K562 (cell line): ENCODE measurements around the gene ADCYAP1R1. TPM values are rescaled to one million over a fixed set of nuclear protein-coding genes. Genes with fewer than 3 reads are reported as not detected.

ENCODE experiments used
- ATAC-seq: fragments of 200-7000 bp; cut with Tn5 transposase; 3 replicates; pipeline ENCODE4 v1.9.1; 2020; ENCODE audit warnings: moderate library complexity
- BruUV-seq: library from RNA; stranded (reverse); fragments of 400-500 nt; replicated peaks from 2 replicates; lab custom pipeline; 2021; lab: Mats Ljungman, UMichigan
- CTCF ChIA-PET: fragments of 300-600 bp; formaldehyde crosslinking; extraction: SDS; loops from one replicate; lab custom pipeline; 2021; ENCODE audit warnings: low intra/inter-chr PET ratio; lab: Yijun Ruan, JAX
- POLR2A ChIA-PET: fragments of 300-600, 350-650 bp; sonication (Branson Sonifier 250); formaldehyde crosslinking; extraction: SDS; loops from one replicate; lab custom pipeline; 2021; ENCODE audit warnings: antibody characterized with exemption, inconsistent platforms; lab: Yijun Ruan, JAX
- DNase-seq, 4 experiments: peaks; one replicate each; pipeline versions ENCODE4 v3.0.0 to v3.0.0-alpha.2; 2011 to 2018; ENCODE audit warnings: low spot score in 3 of 4, mixed read lengths in 3 of 4; ENCODE audit errors: extremely low read depth in 1 of 4
- FAIRE-seq: peaks from 2 replicates; lab custom pipeline; 2011; peaks lifted over from hg19 to GRCh38; lab: Jason Lieb, UNC
- H2AFZ ChIP-seq: 2 replicates; pipeline ENCODE4 v1.6.0; 2011; ENCODE audit warnings: low read depth, low read length, control low read depth, inconsistent platforms
- H3K27ac ChIP-seq: fragments of 200-600 bp; 3 replicates; pipeline ENCODE4 v1.8.0; 2011; ENCODE audit warnings: low read depth, mild to moderate bottlenecking, control low read depth, inconsistent platforms, low read length, moderate library complexity, mixed read lengths; ENCODE audit errors: extremely low read depth
- H3K27me3 ChIP-seq, 2 experiments: fragments of 300-600 bp in 1 of 2; 2 replicates in 1 of 2; 3 replicates in 1 of 2; pipeline versions ENCODE4 v1.6.0 to v1.8.0; 2011; ENCODE audit warnings: inconsistent platforms in 2 of 2, low read length in 2 of 2, mild to moderate bottlenecking in 1 of 2, mixed read lengths in 1 of 2, moderate library complexity in 1 of 2; ENCODE audit not compliant: control insufficient read depth in 2 of 2, insufficient read depth in 2 of 2
- H3K36me3 ChIP-seq: fragments of 300-600 bp; 3 replicates; pipeline ENCODE4 v1.8.0; 2011; ENCODE audit warnings: mild to moderate bottlenecking, low read length, inconsistent platforms; ENCODE audit not compliant: control insufficient read depth, insufficient read depth
- H3K4me1 ChIP-seq, 2 experiments: fragments of 200-600 bp in 1 of 2; replicated peaks in 1 of 2; 2 replicates in 1 of 2; 3 replicates in 1 of 2; pipeline versions ENCODE4 v1.5.1 to v1.8.0; 2011; ENCODE audit warnings: inconsistent platforms in 2 of 2, low read length in 2 of 2, mild to moderate bottlenecking in 1 of 2, mixed read lengths in 1 of 2, moderate library complexity in 1 of 2; ENCODE audit not compliant: control insufficient read depth in 2 of 2, insufficient read depth in 2 of 2
- H3K4me2 ChIP-seq: 2 replicates; pipeline ENCODE4 v1.6.1; 2011; ENCODE audit warnings: low read length, control low read depth, inconsistent platforms, mixed read lengths; ENCODE audit not compliant: insufficient read depth
- H3K4me3 ChIP-seq: fragments of 200-600 bp; sonication (generic), shearing (Covaris generic); 2 replicates; pipeline ENCODE4 v1.5.1; 2016; ENCODE audit warnings: control low read depth, inconsistent platforms
- H3K79me2 ChIP-seq: fragments of 200-600 bp; 3 replicates; pipeline ENCODE4 v1.8.0; 2011; ENCODE audit warnings: low read length, inconsistent platforms; ENCODE audit not compliant: control insufficient read depth, insufficient read depth
- H3K9ac ChIP-seq, 2 experiments: 2 replicates each; pipeline versions ENCODE4 v1.6.0 to v1.6.1; 2011; ENCODE audit warnings: low read depth in 2 of 2, low read length in 2 of 2, control low read depth in 1 of 2, inconsistent platforms in 1 of 2, mild to moderate bottlenecking in 1 of 2, mixed read lengths in 1 of 2; ENCODE audit not compliant: insufficient read depth in 1 of 2
- H3K9me1 ChIP-seq: one replicate; pipeline ENCODE4 v1.6.0; 2011; ENCODE audit warnings: inconsistent platforms, mild to moderate bottlenecking, low read length, moderate library complexity; ENCODE audit not compliant: control insufficient read depth, insufficient read depth
- H3K9me3 ChIP-seq: replicated peaks from 2 replicates; pipeline ENCODE4 v1.5.1; 2011; ENCODE audit warnings: low read depth, low read length, inconsistent platforms; ENCODE audit not compliant: control insufficient read depth, insufficient read depth
- H4K20me1 ChIP-seq: replicated peaks from 2 replicates; pipeline ENCODE4 v1.6.1; 2011; ENCODE audit warnings: low read length, inconsistent platforms, mixed read lengths; ENCODE audit not compliant: control insufficient read depth, insufficient read depth
- CXXC5 ChIP-seq: fragments of 250-450 bp; sonication (Bioruptor Pico); IDR thresholded peaks from 2 replicates; pipeline ENCODE4 v1.8.0; 2022; ENCODE audit warnings: inconsistent platforms, mild to moderate bottlenecking, moderate library complexity
- ESRRA ChIP-seq: fragments of 450-650 bp; IDR thresholded peaks from 2 replicates; pipeline ENCODE4 v1.6.1; 2014; ENCODE audit warnings: low read depth, mild to moderate bottlenecking, moderate library complexity, borderline replicate concordance
- FOSL1 ChIP-seq: fragments of 200-800 bp; sonication (Bioruptor generic); conservative IDR thresholded peaks from 2 replicates; pipeline ENCODE4 v1.6.1; 2016; ENCODE audit warnings: missing genetic modification characterization, missing compliant biosample characterization
- LCOR ChIP-seq: sonication (generic); formaldehyde crosslinking; IDR thresholded peaks from 2 replicates; pipeline ENCODE4 v1.8.0; 2022; ENCODE audit warnings: mild to moderate bottlenecking, missing genetic modification reagents
- MAFF ChIP-seq: IDR thresholded peaks from 2 replicates; pipeline ENCODE4 v1.6.1; 2012; ENCODE audit warnings: low read length, improper control_type of control experiment
- PTTG1 ChIP-seq: fragments of 450-650 bp; IDR thresholded peaks from 2 replicates; pipeline ENCODE4 v1.6.1; 2016; ENCODE audit warnings: low read depth, mild to moderate bottlenecking, missing genetic modification characterization, missing compliant biosample characterization
- SMARCA4 ChIP-seq: fragments of 450-650 bp; IDR thresholded peaks from 2 replicates; pipeline ENCODE4 v1.6.1; 2016
- SREBF1 ChIP-seq: fragments of 150-350 bp; IDR thresholded peaks from 2 replicates; pipeline ENCODE4 v1.6.1; 2014; ENCODE audit warnings: antibody characterized with exemption, low read depth, low read length, borderline replicate concordance
- SRSF9 ChIP-seq: fragments of 200-400 bp; formaldehyde crosslinking; IDR thresholded peaks from 2 replicates; pipeline ENCODE4 v1.6.1; 2017; ENCODE audit warnings: low read depth, low read length, borderline replicate concordance
- STAT5A ChIP-seq: IDR thresholded peaks from 2 replicates; pipeline ENCODE4 v1.6.1; 2012; ENCODE audit warnings: low read length, inconsistent platforms, borderline replicate concordance
- TAF1 ChIP-seq: IDR thresholded peaks from 2 replicates; pipeline ENCODE4 v1.6.1; 2011; ENCODE audit warnings: mild to moderate bottlenecking, low read length, moderate library complexity; ENCODE audit not compliant: insufficient read depth, control insufficient read depth, severe bottlenecking; ENCODE audit errors: extremely low read depth
- TARDBP ChIP-seq: fragments of 450-650 bp; IDR thresholded peaks from 2 replicates; pipeline ENCODE4 v1.6.1; 2016
- ZKSCAN1 ChIP-seq: fragments of 150-350 bp; IDR thresholded peaks from 2 replicates; pipeline ENCODE4 v1.6.1; 2016; ENCODE audit warnings: low read depth, low read length
- ZNF23 ChIP-seq: fragments of 250-450 bp; sonication (Bioruptor Pico); IDR thresholded peaks from 2 replicates; pipeline ENCODE4 v1.4.0; 2020; ENCODE audit warnings: mild to moderate bottlenecking
- ZNF282 ChIP-seq: sonication (generic); formaldehyde crosslinking; IDR thresholded peaks from 2 replicates; pipeline ENCODE4 v1.8.1; 2023; ENCODE audit warnings: missing genetic modification reagents
- ZNF507 ChIP-seq: conservative IDR thresholded peaks from 2 replicates; pipeline ENCODE4 v1.6.1; 2017; ENCODE audit warnings: missing genetic modification characterization, missing compliant biosample characterization
- ZNF586 ChIP-seq: fragments of 450-650 bp; formaldehyde crosslinking; conservative IDR thresholded peaks from 2 replicates; pipeline ENCODE4 v1.4.0; 2020; ENCODE audit warnings: mild to moderate bottlenecking, moderate library complexity
- WGBS: fragments of 100-300 bp; shearing (Covaris generic); methylation state at CpG from one replicate; pipeline ENCODE4 v1.1.6; 2016; ENCODE audit warnings: low coverage, mixed read lengths; ENCODE audit not compliant: insufficient coverage; ENCODE audit errors: missing lambda C conversion rate; 5-methylcytosine and 5-hydroxymethylcytosine counted together
- in situ Hi-C: fragments of 300-500 bp; cut with MboI; formaldehyde crosslinking; loops from 4 replicates; pipeline ENCODE4 v1.15.0; 2018; ENCODE audit warnings: inconsistent platforms, mixed read lengths
- intact Hi-C: fragments of 100-400 bp; cut with micrococcal nuclease; formaldehyde crosslinking; loops from 2 replicates; pipeline ENCODE4 v1.14.2; 2022
- polyA plus RNA-seq, 8 experiments: library from polyadenylated mRNA; depleted of rRNA in 4 of 8; stranded (reverse) in 5 of 8; unstranded in 3 of 8; fragments of >200 nt; fragmentation: Nextera tagmentation in 2 of 8; fragmentation: Illumina TruSeq in 1 of 8; extraction: Ambion mirVana in 2 of 8; extraction: Trizol in 1 of 8; gene quantifications; 2 replicates each; pipeline versions ENCODE4 v1.2.1 to v1.2.3, GENCODE V29; 2011 to 2014; ENCODE audit warnings: inconsistent platforms in 1 of 8, missing spikeins in 1 of 8
- total RNA-seq, 7 experiments: library from RNA; depleted of rRNA in 6 of 7; stranded (reverse); fragments of >200 nt in 6 of 7; fragmentation: Illumina TruSeq in 2 of 7; extraction: Trizol in 2 of 7; gene quantifications; 2 replicates each; pipeline versions ENCODE4 v1.2.1 to v1.2.3, GENCODE V29; 2011 to 2021; ENCODE audit warnings: low replicate concordance in 1 of 7
- TF ChIP-seq, protein P1 (sequence below): fragments of 250-450 bp; sonication (Bioruptor Pico); IDR thresholded peaks from 2 replicates; pipeline ENCODE4 v1.8.0; 2022; ENCODE audit warnings: moderate library complexity, mild to moderate bottlenecking, inconsistent platforms
- TF ChIP-seq, protein P2 (sequence below): fragments of 200-800 bp; sonication (Bioruptor generic); IDR thresholded peaks from 2 replicates; pipeline ENCODE4 v1.6.1; 2017; ENCODE audit warnings: missing genetic modification characterization, missing compliant biosample characterization
- TF ChIP-seq, protein P3 (sequence below): fragments of 450-650 bp; formaldehyde crosslinking; IDR thresholded peaks from 2 replicates; pipeline ENCODE4 v1.4.0; 2020; ENCODE audit warnings: mild to moderate bottlenecking, moderate library complexity

The ADCYAP1R1 gene
- total and polyA plus RNA-seq, 9 of the 15 experiments (the other 6 are each of a cell fraction or from before 2014, with no cell fraction given), result 0.03 to 0.07 TPM; not detected in 7

DNA sequence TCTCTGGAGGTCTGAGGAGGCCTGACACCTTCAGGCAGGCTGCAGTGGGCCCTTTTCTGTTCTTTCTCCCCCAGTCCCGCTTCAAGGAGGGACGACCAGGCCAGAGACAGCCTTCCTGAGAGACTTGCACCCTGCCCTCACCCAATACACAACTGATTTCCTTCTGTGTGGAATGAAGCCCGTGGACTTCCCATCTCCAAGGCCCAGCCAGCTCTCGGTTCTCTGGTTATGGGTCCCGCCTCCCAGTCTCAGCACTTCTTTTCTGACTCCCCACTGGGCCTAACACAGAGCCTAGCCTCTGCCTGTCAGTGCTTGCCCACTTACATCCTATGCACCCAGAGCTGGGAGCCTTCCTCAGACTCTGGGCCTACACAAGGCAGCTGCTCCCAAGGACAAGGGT, 24.1 kb upstream of the ADCYAP1R1 start:
- WGBS, result 0% methylated on average over 4 of the region's 5 CpGs
- in situ Hi-C loops (no loop called here), intact Hi-C loops (no loop called here)
- BruUV-seq, result no TSS peak
- H3K9me1 ChIP-seq, result no peaks in the 10 kb centered on the region
- no peak overlapping the region for H3K4me3 ChIP-seq
- no peak overlapping the region for H3K4me2 ChIP-seq
- H2AFZ ChIP-seq, result no peak overlapping the region
- H3K9me3 ChIP-seq, result no peaks in the 10 kb centered on the region
- H3K9ac ChIP-seq, result no peak overlapping the region
- TF ChIP-seq FOSL1 (tag) (no peak), SREBF1 (no peak), ZNF282 (CRISPR knock-in tag) (no peak), ZNF23 (CRISPR knock-in tag) (no peak), MAFF (no peak), TARDBP (no peak), ZKSCAN1 (no peak), ZNF507 (no peak), SMARCA4 (no peak), LCOR (CRISPR knock-in tag) (no peak), TAF1 (no peak), SRSF9 (no peak), PTTG1 (tag) (no peak), CXXC5 (CRISPR knock-in tag) (no peak), STAT5A (no peak), ESRRA (no peak), ZNF586 (no peak)
- TF ChIP-seq, protein P1, sequence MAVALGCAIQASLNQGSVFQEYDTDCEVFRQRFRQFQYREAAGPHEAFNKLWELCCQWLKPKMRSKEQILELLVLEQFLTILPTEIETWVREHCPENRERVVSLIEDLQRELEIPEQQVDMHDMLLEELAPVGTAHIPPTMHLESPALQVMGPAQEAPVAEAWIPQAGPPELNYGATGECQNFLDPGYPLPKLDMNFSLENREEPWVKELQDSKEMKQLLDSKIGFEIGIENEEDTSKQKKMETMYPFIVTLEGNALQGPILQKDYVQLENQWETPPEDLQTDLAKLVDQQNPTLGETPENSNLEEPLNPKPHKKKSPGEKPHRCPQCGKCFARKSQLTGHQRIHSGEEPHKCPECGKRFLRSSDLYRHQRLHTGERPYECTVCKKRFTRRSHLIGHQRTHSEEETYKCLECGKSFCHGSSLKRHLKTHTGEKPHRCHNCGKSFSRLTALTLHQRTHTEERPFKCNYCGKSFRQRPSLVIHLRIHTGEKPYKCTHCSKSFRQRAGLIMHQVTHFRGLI (CRISPR knock-in tag), result no peak
- TF ChIP-seq, protein P2, sequence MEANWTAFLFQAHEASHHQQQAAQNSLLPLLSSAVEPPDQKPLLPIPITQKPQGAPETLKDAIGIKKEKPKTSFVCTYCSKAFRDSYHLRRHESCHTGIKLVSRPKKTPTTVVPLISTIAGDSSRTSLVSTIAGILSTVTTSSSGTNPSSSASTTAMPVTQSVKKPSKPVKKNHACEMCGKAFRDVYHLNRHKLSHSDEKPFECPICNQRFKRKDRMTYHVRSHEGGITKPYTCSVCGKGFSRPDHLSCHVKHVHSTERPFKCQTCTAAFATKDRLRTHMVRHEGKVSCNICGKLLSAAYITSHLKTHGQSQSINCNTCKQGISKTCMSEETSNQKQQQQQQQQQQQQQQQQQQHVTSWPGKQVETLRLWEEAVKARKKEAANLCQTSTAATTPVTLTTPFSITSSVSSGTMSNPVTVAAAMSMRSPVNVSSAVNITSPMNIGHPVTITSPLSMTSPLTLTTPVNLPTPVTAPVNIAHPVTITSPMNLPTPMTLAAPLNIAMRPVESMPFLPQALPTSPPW (CRISPR knock-in tag), result no peak
- TF ChIP-seq, protein P3, sequence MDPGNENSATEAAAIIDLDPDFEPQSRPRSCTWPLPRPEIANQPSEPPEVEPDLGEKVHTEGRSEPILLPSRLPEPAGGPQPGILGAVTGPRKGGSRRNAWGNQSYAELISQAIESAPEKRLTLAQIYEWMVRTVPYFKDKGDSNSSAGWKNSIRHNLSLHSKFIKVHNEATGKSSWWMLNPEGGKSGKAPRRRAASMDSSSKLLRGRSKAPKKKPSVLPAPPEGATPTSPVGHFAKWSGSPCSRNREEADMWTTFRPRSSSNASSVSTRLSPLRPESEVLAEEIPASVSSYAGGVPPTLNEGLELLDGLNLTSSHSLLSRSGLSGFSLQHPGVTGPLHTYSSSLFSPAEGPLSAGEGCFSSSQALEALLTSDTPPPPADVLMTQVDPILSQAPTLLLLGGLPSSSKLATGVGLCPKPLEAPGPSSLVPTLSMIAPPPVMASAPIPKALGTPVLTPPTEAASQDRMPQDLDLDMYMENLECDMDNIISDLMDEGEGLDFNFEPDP (CRISPR knock-in tag), result no peak
- FAIRE-seq, result no peak
- ChIA-PET POLR2A (interaction anchor here (1.0 kb wide), 1 partner anchor 26 kb away, joined by 3 read pairs; no protein-coding TSS in a partner anchor), CTCF (no interaction called here)
- DNase-seq, result no peak
- H3K27me3 ChIP-seq, result peaks cover 30 to 67% of the 10 kb centered on the region in 2 experiments
- H4K20me1 ChIP-seq, result 0 out of 2 replicates have a peak, but pooled peaks cover 4% of the 10 kb centered on the region
- no peaks in the 10 kb centered on the region for H3K36me3 ChIP-seq
- no peaks in the 10 kb centered on the region for H3K79me2 ChIP-seq
- no peaks in the 10 kb centered on the region; a peak in 2 of 5 replicates for H3K4me1 ChIP-seq
- H3K27ac ChIP-seq, result no peak overlapping the region
- ATAC-seq, result no peak
